DND-41 (cell line): ENCODE data around the gene AGO4.

Experiments
- EZH2 ChIP-seq: IDR thresholded peaks from 3 replicates; pipeline ENCODE4 v1.6.1; 2012; ENCODE audit warnings: borderline replicate concordance, low read depth, mild to moderate bottlenecking, moderate library complexity, low read length, inconsistent platforms; ENCODE audit not compliant: severe bottlenecking
- TF ChIP-seq, protein P1 (sequence below): IDR thresholded peaks from 2 replicates; pipeline ENCODE4 v1.5.1; 2012; ENCODE audit warnings: borderline replicate concordance, low read length, moderate library complexity, mild to moderate bottlenecking; ENCODE audit not compliant: poor library complexity, severe bottlenecking; ENCODE audit errors: extremely low read depth

DNA sequence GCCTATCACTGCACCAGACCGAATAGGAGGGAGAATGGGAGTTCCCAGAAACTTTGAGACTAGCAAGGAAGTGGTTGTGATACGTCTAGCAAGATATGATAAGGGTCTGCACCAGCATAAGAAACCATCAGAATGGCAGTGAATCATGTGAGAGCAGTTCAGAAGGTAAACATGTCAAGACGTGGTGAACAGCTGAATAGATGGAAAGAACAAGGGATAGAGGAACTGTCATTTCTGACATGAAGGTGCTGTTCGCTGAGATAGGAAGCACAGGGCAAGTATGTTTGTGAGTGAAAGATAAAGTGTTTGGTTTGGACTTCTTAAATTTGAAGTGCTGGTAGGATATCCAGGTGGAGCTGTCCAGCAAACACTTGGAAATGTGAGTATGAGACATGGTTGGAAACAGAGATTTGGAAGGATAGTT lies 74.0 kb downstream of the AGO4 start:
- no peak for TF ChIP-seq EZH2
- TF ChIP-seq, protein P1, sequence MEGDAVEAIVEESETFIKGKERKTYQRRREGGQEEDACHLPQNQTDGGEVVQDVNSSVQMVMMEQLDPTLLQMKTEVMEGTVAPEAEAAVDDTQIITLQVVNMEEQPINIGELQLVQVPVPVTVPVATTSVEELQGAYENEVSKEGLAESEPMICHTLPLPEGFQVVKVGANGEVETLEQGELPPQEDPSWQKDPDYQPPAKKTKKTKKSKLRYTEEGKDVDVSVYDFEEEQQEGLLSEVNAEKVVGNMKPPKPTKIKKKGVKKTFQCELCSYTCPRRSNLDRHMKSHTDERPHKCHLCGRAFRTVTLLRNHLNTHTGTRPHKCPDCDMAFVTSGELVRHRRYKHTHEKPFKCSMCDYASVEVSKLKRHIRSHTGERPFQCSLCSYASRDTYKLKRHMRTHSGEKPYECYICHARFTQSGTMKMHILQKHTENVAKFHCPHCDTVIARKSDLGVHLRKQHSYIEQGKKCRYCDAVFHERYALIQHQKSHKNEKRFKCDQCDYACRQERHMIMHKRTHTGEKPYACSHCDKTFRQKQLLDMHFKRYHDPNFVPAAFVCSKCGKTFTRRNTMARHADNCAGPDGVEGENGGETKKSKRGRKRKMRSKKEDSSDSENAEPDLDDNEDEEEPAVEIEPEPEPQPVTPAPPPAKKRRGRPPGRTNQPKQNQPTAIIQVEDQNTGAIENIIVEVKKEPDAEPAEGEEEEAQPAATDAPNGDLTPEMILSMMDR, result no peak
